KG1 (cell line): ENCODE data around the gene RASA3.
"Not testable (repeated sequence)": the region's sequence is repeated elsewhere in the genome, so short reads cannot be mapped to it uniquely, and the experiment has no call there.

Experiments
- DNase-seq: peaks from one replicate; lab custom pipeline; 2025; lab: John Stamatoyannopoulos, UW

RASA3 gene

GRCh38 chr13:114155926-114156883 lies 23.8 kb upstream of the RASA3 start:
- no peak for DNase-seq

GRCh38 chr13:114155320-114155719 lies 22.9 kb upstream of the RASA3 start:
- no peak for DNase-seq

- no peak for DNase-seq
These were observed 22.1 kb upstream of the RASA3 start for GRCh38 chr13:114154476-114154875.

- DNase-seq, result no peak
These were observed 21.2 kb upstream of the RASA3 start for GRCh38 chr13:114153485-114154080.

GRCh38 chr13:114152831-114153371 lies 20.5 kb upstream of the RASA3 start:
- no peak for DNase-seq

- DNase-seq, result no peak
These were observed 19.8 kb upstream of the RASA3 start for GRCh38 chr13:114152285-114152645.

GRCh38 chr13:114151565-114152284 lies 19.3 kb upstream of the RASA3 start:
- DNase-seq, result no peak

- no peak for DNase-seq
These were observed 18.6 kb upstream of the RASA3 start for GRCh38 chr13:114151031-114151430.

- no peak for DNase-seq
These were observed 17.6 kb upstream of the RASA3 start for GRCh38 chr13:114149774-114150740.

GRCh38 chr13:114148886-114149285 lies 16.5 kb upstream of the RASA3 start:
- DNase-seq, result not testable (repeated sequence)

- DNase-seq, result peak; percentile 42
These were observed 16.1 kb upstream of the RASA3 start for GRCh38 chr13:114148521-114148855.

- no peak for DNase-seq
These were observed 15.5 kb upstream of the RASA3 start for GRCh38 chr13:114147803-114148520.

- DNase-seq, result no peak
These were observed 14.2 kb upstream of the RASA3 start for GRCh38 chr13:114146629-114147028.

- DNase-seq, result no peak
These were observed 13.8 kb upstream of the RASA3 start for GRCh38 chr13:114146173-114146572.

- DNase-seq, result no peak
These were observed 13.3 kb upstream of the RASA3 start for GRCh38 chr13:114145722-114146121.

GRCh38 chr13:114145256-114145655 lies 12.8 kb upstream of the RASA3 start:
- DNase-seq, result no peak

- DNase-seq, result no peak
These were observed 12.3 kb upstream of the RASA3 start for GRCh38 chr13:114144606-114145244.

GRCh38 chr13:114143806-114144605 lies 11.6 kb upstream of the RASA3 start:
- DNase-seq, result no peak
